Kidney tubule cell (primary cell): ENCODE results near the gene RAB44.

ENCODE experiments used
- DNase-seq: peaks from one replicate; pipeline ENCODE4 v3.0.0-alpha.2; 2018; ENCODE audit warnings: low spot score

The RAB44 gene

GRCh38 chr6:36730424-36731380 lies 33.1 kb downstream of the RAB44 start:
- DNase-seq, result no peak

- no peak for DNase-seq
Measured at GRCh38 chr6:36731622-36732310, 34.1 kb downstream of the RAB44 start.

- no peak for DNase-seq
Measured at GRCh38 chr6:36733300-36733699, 35.7 kb downstream of the RAB44 start.

- DNase-seq, result no peak
Measured at GRCh38 chr6:36734486-36735060, 36.9 kb downstream of the RAB44 start.

GRCh38 chr6:36735110-36736071 lies 37.8 kb downstream of the RAB44 start:
- peak; percentile 56 for DNase-seq

GRCh38 chr6:36737043-36737785 lies 39.6 kb downstream of the RAB44 start:
- DNase-seq, result no peak

GRCh38 chr6:36738108-36738507 lies 40.5 kb downstream of the RAB44 start:
- DNase-seq, result no peak

- DNase-seq, result no peak
Measured at GRCh38 chr6:36739947-36740817, 42.6 kb downstream of the RAB44 start.

GRCh38 chr6:36740818-36741179 lies 43.2 kb downstream of the RAB44 start:
- no peak for DNase-seq

GRCh38 chr6:36742146-36742545 lies 44.5 kb downstream of the RAB44 start:
- DNase-seq, result no peak

- no peak for DNase-seq
Measured at GRCh38 chr6:36743032-36743431, 45.4 kb downstream of the RAB44 start.

GRCh38 chr6:36743538-36744303 lies 46.1 kb downstream of the RAB44 start:
- no peak for DNase-seq

- no peak for DNase-seq
Measured at GRCh38 chr6:36744304-36744673, 46.7 kb downstream of the RAB44 start.

GRCh38 chr6:36745283-36745682 lies 47.7 kb downstream of the RAB44 start:
- no peak for DNase-seq

- no peak for DNase-seq
Measured at GRCh38 chr6:36745836-36746235, 48.2 kb downstream of the RAB44 start.

GRCh38 chr6:36746251-36746650 lies 48.6 kb downstream of the RAB44 start:
- DNase-seq, result no peak

- no peak for DNase-seq
Measured at GRCh38 chr6:36749829-36750489, 52.3 kb downstream of the RAB44 start.

GRCh38 chr6:36751091-36751490 lies 53.5 kb downstream of the RAB44 start:
- no peak for DNase-seq

GRCh38 chr6:36751833-36752186 lies 54.2 kb downstream of the RAB44 start:
- DNase-seq, result no peak
